ENCODE results near the gene BUB1B.
"Not testable (repeated sequence)": the region's sequence is repeated elsewhere in the genome, so short reads cannot be mapped to it uniquely, and the experiment has no call there.

Gene BUB1B, protein sequence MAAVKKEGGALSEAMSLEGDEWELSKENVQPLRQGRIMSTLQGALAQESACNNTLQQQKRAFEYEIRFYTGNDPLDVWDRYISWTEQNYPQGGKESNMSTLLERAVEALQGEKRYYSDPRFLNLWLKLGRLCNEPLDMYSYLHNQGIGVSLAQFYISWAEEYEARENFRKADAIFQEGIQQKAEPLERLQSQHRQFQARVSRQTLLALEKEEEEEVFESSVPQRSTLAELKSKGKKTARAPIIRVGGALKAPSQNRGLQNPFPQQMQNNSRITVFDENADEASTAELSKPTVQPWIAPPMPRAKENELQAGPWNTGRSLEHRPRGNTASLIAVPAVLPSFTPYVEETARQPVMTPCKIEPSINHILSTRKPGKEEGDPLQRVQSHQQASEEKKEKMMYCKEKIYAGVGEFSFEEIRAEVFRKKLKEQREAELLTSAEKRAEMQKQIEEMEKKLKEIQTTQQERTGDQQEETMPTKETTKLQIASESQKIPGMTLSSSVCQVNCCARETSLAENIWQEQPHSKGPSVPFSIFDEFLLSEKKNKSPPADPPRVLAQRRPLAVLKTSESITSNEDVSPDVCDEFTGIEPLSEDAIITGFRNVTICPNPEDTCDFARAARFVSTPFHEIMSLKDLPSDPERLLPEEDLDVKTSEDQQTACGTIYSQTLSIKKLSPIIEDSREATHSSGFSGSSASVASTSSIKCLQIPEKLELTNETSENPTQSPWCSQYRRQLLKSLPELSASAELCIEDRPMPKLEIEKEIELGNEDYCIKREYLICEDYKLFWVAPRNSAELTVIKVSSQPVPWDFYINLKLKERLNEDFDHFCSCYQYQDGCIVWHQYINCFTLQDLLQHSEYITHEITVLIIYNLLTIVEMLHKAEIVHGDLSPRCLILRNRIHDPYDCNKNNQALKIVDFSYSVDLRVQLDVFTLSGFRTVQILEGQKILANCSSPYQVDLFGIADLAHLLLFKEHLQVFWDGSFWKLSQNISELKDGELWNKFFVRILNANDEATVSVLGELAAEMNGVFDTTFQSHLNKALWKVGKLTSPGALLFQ
- total RNA-seq = 1.0 to 1.7 (median 1.2) reads per million in 3 donors

- Histone ChIP-seq H3K4me3 (ENCODE audit: insufficient read depth, low read depth, low read length, poor library complexity, severe bottlenecking) (peak within 1 kb of the TSS; percentile 68), H3K4me1 (ENCODE audit: control insufficient read depth, insufficient read depth, low read length, poor library complexity, severe bottlenecking) (no peaks in the 10 kb centered on the region), H3K27me3 (replicated peaks; ENCODE audit: control insufficient read depth, insufficient read depth, low read length, poor library complexity, severe bottlenecking) (no peaks in the 10 kb centered on the region), H3K27ac (ENCODE audit: insufficient read depth, low read length, poor library complexity, severe bottlenecking) (no peak within 1 kb of the TSS), H3K9me3 (ENCODE audit: control insufficient read depth, low read length) (no peaks in the 10 kb centered on the region), H3K36me3 (ENCODE audit: control insufficient read depth, insufficient read depth, low read length) (no peaks in the 10 kb centered on the region)
- peak; percentile 77 to 86 (median 85) for DNase-seq
Measured at GRCh38 chr15:40160689-40161688, at the start of gene BUB1B. BUB1B (plus strand) TSS chr15:40161069; CDS start chr15:40161221, 152 bp downstream.

- Histone ChIP-seq H3K4me1 (ENCODE audit: control insufficient read depth, insufficient read depth, low read length, poor library complexity, severe bottlenecking) (peaks cover 14% of the 10 kb centered on the region), H3K4me3 (ENCODE audit: insufficient read depth, low read depth, low read length, poor library complexity, severe bottlenecking) (no peak overlapping the region), H3K27me3 (replicated peaks; ENCODE audit: control insufficient read depth, insufficient read depth, low read length, poor library complexity, severe bottlenecking) (no peaks in the 10 kb centered on the region), H3K27ac (ENCODE audit: insufficient read depth, low read length, poor library complexity, severe bottlenecking) (no peak overlapping the region), H3K9me3 (ENCODE audit: control insufficient read depth, low read length) (no peaks in the 10 kb centered on the region), H3K36me3 (ENCODE audit: control insufficient read depth, insufficient read depth, low read length) (no peaks in the 10 kb centered on the region)
- DNase-seq = no peak
Measured at GRCh38 chr15:40111888-40112287, 49.0 kb upstream of the BUB1B start.

GRCh38 chr15:40112789-40113188 is 48.1 kb upstream of the BUB1B start:
- Histone ChIP-seq H3K27me3 (replicated peaks; ENCODE audit: control insufficient read depth, insufficient read depth, low read length, poor library complexity, severe bottlenecking) (no peaks in the 10 kb centered on the region), H3K36me3 (ENCODE audit: control insufficient read depth, insufficient read depth, low read length) (no peaks in the 10 kb centered on the region), H3K4me3 (ENCODE audit: insufficient read depth, low read depth, low read length, poor library complexity, severe bottlenecking) (no peak overlapping the region), H3K27ac (ENCODE audit: insufficient read depth, low read length, poor library complexity, severe bottlenecking) (no peak overlapping the region), H3K4me1 (ENCODE audit: control insufficient read depth, insufficient read depth, low read length, poor library complexity, severe bottlenecking) (peaks cover 9% of the 10 kb centered on the region), H3K9me3 (ENCODE audit: control insufficient read depth, low read length) (no peaks in the 10 kb centered on the region)
- DNase-seq = no peak

GRCh38 chr15:40114218-40114617 is 46.7 kb upstream of the BUB1B start:
- Histone ChIP-seq H3K27me3 (replicated peaks; ENCODE audit: control insufficient read depth, insufficient read depth, low read length, poor library complexity, severe bottlenecking) (no peaks in the 10 kb centered on the region), H3K9me3 (ENCODE audit: control insufficient read depth, low read length) (no peaks in the 10 kb centered on the region), H3K27ac (ENCODE audit: insufficient read depth, low read length, poor library complexity, severe bottlenecking) (no peak overlapping the region), H3K36me3 (ENCODE audit: control insufficient read depth, insufficient read depth, low read length) (no peaks in the 10 kb centered on the region), H3K4me3 (ENCODE audit: insufficient read depth, low read depth, low read length, poor library complexity, severe bottlenecking) (no peak overlapping the region), H3K4me1 (ENCODE audit: control insufficient read depth, insufficient read depth, low read length, poor library complexity, severe bottlenecking) (peaks cover 4% of the 10 kb centered on the region)
- no peak for DNase-seq

- not testable (repeated sequence) for H3K9me3 ChIP-seq (ENCODE audit: control insufficient read depth, low read length); H3K4me1 ChIP-seq (ENCODE audit: control insufficient read depth, insufficient read depth, low read length, poor library complexity, severe bottlenecking); H3K36me3 ChIP-seq (ENCODE audit: control insufficient read depth, insufficient read depth, low read length); DNase-seq; H3K27me3 ChIP-seq (replicated peaks; ENCODE audit: control insufficient read depth, insufficient read depth, low read length, poor library complexity, severe bottlenecking); H3K27ac ChIP-seq (ENCODE audit: insufficient read depth, low read length, poor library complexity, severe bottlenecking); H3K4me3 ChIP-seq (ENCODE audit: insufficient read depth, low read depth, low read length, poor library complexity, severe bottlenecking)
Measured at GRCh38 chr15:40115106-40115505, 45.8 kb upstream of the BUB1B start.

GRCh38 chr15:40115670-40116093 is 45.2 kb upstream of the BUB1B start:
- Histone ChIP-seq H3K27me3 (replicated peaks; ENCODE audit: control insufficient read depth, insufficient read depth, low read length, poor library complexity, severe bottlenecking) (no peaks in the 10 kb centered on the region), H3K9me3 (ENCODE audit: control insufficient read depth, low read length) (no peaks in the 10 kb centered on the region), H3K36me3 (ENCODE audit: control insufficient read depth, insufficient read depth, low read length) (no peaks in the 10 kb centered on the region), H3K27ac (ENCODE audit: insufficient read depth, low read length, poor library complexity, severe bottlenecking) (no peak overlapping the region), H3K4me1 (ENCODE audit: control insufficient read depth, insufficient read depth, low read length, poor library complexity, severe bottlenecking) (peaks cover 4% of the 10 kb centered on the region), H3K4me3 (ENCODE audit: insufficient read depth, low read depth, low read length, poor library complexity, severe bottlenecking) (no peak overlapping the region)
- DNase-seq = no peak

- Histone ChIP-seq H3K4me3 (ENCODE audit: insufficient read depth, low read depth, low read length, poor library complexity, severe bottlenecking) (no peak overlapping the region), H3K27me3 (replicated peaks; ENCODE audit: control insufficient read depth, insufficient read depth, low read length, poor library complexity, severe bottlenecking) (no peaks in the 10 kb centered on the region), H3K27ac (ENCODE audit: insufficient read depth, low read length, poor library complexity, severe bottlenecking) (no peak overlapping the region), H3K9me3 (ENCODE audit: control insufficient read depth, low read length) (no peaks in the 10 kb centered on the region), H3K4me1 (ENCODE audit: control insufficient read depth, insufficient read depth, low read length, poor library complexity, severe bottlenecking) (peaks cover 4% of the 10 kb centered on the region), H3K36me3 (ENCODE audit: control insufficient read depth, insufficient read depth, low read length) (no peaks in the 10 kb centered on the region)
- no peak for DNase-seq
Measured at GRCh38 chr15:40118473-40118872, 42.4 kb upstream of the BUB1B start.

GRCh38 chr15:40121911-40122638 is 38.8 kb upstream of the BUB1B start:
- Histone ChIP-seq H3K4me1 (ENCODE audit: control insufficient read depth, insufficient read depth, low read length, poor library complexity, severe bottlenecking) (no peaks in the 10 kb centered on the region), H3K27me3 (replicated peaks; ENCODE audit: control insufficient read depth, insufficient read depth, low read length, poor library complexity, severe bottlenecking) (no peaks in the 10 kb centered on the region), H3K4me3 (ENCODE audit: insufficient read depth, low read depth, low read length, poor library complexity, severe bottlenecking) (no peak overlapping the region), H3K9me3 (ENCODE audit: control insufficient read depth, low read length) (no peaks in the 10 kb centered on the region), H3K36me3 (ENCODE audit: control insufficient read depth, insufficient read depth, low read length) (no peaks in the 10 kb centered on the region), H3K27ac (ENCODE audit: insufficient read depth, low read length, poor library complexity, severe bottlenecking) (no peak overlapping the region)
- DNase-seq = no peak

- not testable (repeated sequence) for H3K4me3 ChIP-seq (ENCODE audit: insufficient read depth, low read depth, low read length, poor library complexity, severe bottlenecking); H3K27ac ChIP-seq (ENCODE audit: insufficient read depth, low read length, poor library complexity, severe bottlenecking); H3K4me1 ChIP-seq (ENCODE audit: control insufficient read depth, insufficient read depth, low read length, poor library complexity, severe bottlenecking); DNase-seq; H3K36me3 ChIP-seq (ENCODE audit: control insufficient read depth, insufficient read depth, low read length); H3K27me3 ChIP-seq (replicated peaks; ENCODE audit: control insufficient read depth, insufficient read depth, low read length, poor library complexity, severe bottlenecking); H3K9me3 ChIP-seq (ENCODE audit: control insufficient read depth, low read length)
Measured at GRCh38 chr15:40122989-40123388, 37.9 kb upstream of the BUB1B start.

Data from effector memory CD4-positive, alpha-beta T cell (primary cell).